GM18505 (cell line): ENCODE data around the gene COPG2.
"Not testable (repeated sequence)": the region's sequence is repeated elsewhere in the genome, so short reads cannot be mapped to it uniquely, and the experiment has no call there.

Experiments used
- ATAC-seq: cut with Tn5 transposase; IDR thresholded peaks from one replicate; pipeline ENCODE4 v1.9.1; 2021; ENCODE audit not compliant: unreplicated experiment
- POLR2A ChIP-seq: IDR thresholded peaks from 4 replicates; pipeline ENCODE4 v1.6.1; 2011; ENCODE audit warnings: borderline replicate concordance; ENCODE audit not compliant: insufficient read depth, insufficient read length; ENCODE audit errors: extremely low read depth

Gene COPG2

DNA sequence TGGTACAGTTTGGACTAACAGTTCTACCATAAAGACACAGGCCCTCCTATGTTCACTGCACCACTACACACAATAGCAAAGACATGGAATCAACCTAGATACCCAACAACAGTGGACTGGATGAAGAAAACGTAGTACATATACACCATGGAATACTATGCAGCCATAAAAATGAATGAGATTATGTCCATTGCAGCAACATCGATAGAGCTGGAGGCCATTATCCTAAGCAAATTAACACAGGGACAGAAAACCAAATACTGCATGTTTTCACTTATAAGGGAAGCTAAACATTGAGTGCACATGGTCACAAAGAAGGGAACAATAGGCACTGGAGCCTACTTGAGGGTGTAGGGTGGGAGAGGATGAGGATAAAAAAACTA lies 101.7 kb downstream of the COPG2 start:
- no peak for ATAC-seq
- no peak for TF ChIP-seq POLR2A

DNA sequence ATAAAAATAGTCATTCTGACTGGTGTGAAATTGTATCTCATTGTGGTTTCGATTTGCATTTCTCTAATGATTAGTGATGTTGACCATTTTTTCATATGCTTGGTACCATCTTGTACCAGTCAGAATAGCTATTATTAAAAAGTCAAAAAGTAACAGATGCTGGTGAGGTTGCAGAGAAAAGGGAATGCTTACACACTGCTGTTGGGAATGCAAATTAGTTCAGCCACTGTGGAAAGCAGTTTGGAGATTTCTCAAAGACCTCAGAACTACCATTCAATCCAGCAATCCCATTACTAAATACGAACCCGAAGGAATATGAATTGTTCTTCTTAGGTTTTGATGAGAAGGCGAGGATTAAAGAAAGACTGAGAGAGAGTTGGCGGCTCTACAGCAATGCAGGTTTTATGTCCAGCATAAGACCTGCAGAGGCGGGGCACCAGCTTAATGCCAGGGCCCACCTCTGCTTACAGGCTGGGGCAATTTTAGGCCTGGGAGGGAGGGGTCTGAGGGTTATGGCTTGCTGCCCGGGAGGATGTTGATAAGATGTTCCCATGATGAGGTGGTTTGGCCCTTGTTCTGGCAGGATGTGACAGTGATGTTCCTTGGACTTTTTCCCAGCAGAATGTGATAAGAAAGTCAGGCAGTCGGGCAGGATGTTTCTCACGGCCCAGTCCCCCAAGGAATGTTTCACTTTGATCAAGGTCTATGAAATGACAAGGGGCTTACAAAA lies 102.2 kb downstream of the COPG2 start:
- ATAC-seq, result no peak
- TF ChIP-seq POLR2A, result no peak

DNA sequence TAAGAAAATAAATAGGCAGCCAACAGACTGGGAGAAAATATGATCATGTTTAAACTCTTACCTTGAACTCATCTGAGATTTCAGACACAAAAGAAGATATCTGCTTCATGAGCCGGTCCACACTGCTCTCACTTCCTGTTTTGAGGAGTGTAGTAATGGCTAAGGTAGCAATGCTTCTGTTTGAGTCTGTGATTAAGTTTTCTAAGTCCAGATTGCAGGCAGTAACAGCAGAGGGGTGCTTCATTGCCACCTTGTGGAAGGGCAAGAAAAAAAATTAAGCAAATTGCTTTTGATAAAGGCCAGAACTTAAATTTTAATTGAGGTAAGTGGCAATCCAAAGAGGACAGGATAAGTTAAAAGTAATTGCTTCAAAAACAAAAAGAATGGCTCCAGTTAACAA lies 107.6 kb downstream of the COPG2 start:
- no peak for TF ChIP-seq POLR2A

DNA sequence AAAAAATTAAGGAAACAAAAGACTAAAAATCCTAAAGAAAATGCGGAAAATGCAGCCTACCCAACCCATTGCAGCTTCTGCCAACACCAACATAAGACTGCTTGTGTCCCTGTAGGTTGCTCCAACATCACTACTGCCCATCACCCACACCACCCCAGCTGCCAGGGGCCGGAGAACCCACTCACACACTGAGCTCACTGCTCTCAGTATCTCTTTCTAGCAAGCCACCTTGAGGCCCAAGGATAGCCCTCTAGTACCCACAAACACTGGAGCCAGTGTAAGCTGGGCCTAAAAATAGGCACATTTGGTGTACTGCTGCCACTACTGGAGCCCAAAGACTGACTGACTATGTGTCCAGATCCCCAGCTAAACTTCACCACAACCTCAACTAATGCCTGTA lies 109.4 kb downstream of the COPG2 start:
- no peak for ATAC-seq
- no peak for TF ChIP-seq POLR2A

More for the DNA sequence above, 107.6 kb downstream of the COPG2 start:
- peak; percentile 90 for ATAC-seq

DNA sequence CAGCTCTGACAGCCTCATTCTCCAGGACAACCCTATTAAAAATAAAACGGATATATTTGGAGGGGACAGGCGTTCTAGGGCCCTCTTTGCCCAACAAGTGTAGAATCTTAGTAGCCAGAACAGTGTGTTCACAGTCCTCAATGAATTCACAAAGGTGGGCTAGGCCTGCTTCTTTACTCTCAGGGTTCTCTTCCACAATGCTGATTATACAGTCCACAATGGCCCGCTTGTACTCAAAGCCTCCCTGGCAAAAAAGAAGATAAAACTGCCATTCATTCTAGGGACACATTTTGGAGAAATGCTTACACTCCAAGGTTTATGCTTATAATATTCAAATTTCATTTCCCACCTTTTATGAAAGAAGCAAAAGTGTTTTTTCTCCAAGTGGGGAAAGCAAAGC lies 114.1 kb downstream of the COPG2 start:
- no peak for ATAC-seq
- TF ChIP-seq POLR2A, result no peak

DNA sequence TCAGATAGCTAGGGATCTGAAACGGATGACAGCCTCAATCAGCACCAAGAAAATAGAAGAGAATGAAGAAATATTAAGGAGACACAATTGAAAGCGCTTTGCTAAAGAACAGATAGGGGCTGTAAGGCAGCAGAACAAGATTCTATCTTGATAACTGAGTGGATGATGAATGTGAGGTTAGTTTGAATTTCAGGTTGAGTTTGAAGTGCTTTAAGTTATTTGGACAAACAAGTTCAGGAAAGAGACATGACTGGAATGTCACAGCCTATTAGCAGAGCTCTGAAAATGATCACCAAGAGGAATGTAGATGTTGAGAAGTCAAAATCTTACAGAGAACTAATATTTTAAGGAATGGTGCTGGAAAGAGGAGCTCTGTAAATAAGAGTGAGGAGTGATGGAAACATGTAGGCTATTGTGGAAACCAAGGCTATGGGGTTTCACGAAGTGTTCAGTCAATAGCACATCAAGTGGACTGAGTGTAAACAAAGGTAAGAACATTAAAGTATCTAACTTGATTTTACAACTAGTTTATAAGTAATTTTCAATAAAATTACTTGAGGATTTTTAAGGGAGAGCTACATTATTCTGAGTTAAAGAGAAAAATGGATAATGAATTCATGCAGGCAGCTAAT lies 115.0 kb downstream of the COPG2 start:
- no peak for ATAC-seq
- no peak for TF ChIP-seq POLR2A

DNA sequence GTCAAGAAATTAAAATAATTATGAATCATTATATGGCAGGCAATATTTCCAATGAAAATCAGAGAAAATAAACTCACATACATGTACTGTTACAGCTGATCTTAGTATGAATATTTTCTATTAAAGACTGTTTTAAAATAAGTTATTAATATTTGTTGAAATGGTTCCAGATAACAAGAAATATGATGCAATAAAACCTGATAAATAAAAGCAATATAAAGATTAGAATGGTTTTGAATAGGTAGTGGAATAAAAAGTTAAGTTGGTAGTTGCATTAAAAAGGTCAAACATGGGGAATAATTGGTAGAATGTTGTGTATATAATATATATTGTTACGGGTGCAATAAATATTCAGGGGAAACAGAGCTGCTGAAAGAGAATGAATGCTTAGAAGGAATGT lies 124.2 kb downstream of the COPG2 start:
- no peak for TF ChIP-seq POLR2A
- ATAC-seq, result no peak

DNA sequence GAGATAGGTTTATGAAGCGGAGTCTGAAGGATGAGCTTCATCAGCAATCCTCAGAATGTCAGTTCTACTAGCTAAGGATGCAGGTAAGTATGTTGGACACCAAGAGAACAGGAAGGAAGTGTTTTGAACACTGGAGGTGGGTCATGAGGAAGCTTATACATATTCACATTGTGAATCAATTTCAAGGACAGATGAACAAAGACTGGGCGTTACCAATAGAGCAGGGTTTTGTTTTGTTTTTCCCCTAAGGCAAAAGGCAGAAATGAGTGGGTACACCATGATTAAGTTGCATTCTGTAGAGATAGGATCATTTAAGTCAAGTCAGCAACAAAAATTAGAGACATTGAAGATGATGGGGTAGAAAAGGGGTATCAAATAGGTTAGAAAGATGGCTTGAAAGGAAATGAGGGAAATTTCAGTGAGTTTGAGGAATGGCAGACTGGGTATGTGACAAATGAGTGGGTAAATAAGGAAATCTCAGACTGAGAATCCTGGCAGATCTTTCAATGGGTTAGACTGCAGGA lies 125.0 kb downstream of the COPG2 start:
- TF ChIP-seq POLR2A, result no peak
- no peak for ATAC-seq

DNA sequence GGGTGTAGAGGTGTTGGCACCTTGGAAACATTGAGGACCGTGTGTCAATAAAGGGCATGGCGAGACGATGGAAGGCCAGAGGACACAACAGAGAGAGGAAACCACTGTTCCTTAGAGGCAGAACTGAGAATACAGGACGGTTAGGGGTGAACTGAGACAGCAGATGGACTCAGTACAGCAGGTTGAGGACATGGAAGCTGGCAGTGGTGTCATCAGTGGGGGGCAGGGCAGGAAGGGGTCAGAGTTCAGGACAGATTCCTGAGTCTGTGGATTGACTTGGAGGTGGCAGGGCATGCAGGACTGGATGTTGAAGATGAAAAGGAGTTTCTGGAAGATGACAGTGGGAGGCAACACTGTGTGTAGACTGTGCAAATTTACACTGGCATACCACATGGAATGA lies 126.3 kb downstream of the COPG2 start:
- ATAC-seq, result not testable (repeated sequence)

DNA sequence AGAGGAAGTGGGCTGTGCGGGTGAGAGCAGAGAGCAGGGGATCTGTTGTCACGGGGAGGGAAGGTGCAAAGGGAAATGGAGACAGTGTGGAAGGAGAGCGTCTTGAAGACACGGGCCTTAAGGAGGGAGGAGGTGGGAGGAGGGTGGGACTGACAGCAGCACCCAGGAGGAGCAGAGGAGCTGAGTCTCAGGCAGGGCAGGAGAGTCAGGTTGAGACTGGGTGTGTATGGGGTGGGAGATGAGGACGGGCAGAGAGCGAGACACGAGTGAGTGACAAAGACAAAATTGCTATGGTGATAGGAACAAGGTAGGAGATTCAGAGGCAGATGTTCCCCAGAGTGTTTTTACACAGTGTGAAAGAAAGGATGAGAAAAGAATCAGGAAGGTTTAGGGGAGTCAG lies 127.3 kb downstream of the COPG2 start:
- ATAC-seq, result not testable (repeated sequence)

DNA sequence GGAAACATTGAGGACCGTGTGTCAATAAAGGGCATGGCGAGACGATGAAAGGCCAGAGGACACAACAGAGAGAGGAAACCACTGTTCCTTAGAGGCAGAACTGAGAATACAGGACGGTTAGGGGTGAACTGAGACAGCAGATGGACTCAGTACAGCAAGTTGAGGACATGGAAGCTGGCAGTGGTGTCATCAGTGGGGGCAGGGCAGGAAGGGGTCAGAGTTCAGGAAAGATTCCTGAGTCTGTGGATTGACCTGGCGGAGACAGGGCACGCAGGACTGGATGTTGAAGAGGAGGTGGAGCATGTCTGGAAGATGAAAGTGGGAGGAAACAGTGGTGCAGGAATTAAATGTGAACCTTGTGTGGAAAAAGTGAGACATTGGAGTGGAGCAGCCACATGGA lies 130.7 kb downstream of the COPG2 start:
- not testable (repeated sequence) for ATAC-seq

DNA sequence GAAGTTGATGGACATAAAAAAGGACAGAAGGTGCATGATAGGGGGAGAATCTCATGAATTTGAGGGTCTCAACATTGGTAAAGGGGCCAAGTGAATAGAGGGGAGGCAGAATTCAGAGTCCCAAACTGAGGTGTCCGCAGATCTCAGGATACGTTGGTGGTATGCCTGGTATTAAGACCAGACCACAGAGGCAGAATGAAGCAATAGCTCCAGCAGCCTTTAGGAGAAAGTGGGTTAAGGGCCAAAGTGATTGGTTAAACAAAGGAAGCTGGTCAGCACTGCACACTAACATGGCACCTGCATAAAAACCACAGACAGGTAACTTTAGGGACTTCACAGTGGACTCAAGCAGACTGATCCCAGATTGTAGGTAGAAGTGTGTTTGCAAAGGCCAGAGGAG lies 139.1 kb downstream of the COPG2 start:
- no peak for TF ChIP-seq POLR2A
- no peak for ATAC-seq

DNA sequence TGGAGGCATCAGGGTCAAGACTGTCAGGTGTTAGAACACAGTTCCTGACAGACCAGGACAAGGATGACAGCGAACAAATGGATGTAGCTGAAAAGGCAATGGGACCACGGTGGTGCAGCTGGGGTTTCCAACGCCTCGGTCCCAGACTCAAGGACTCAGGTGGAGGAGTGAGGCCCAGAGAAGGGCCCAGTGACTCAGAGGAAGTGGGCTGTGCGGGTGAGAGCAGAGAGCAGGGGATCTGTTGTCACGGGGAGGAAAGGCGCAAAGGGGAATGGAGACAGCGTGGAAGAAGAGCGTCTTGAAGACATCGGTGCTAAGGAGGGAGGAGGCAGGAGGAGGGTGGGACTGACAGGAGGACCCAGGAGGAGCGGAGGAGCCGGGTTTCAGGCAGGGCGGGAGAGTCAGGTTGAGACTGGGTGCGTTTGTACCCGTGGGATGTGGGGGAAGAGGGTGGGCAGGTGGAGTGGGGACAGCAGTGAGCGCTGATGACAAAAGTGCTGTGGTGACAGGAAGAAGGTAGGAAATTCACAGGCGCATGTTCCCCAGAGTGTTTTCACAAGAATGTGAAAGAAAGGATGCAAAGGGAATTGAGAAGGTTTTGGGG lies 140.7 kb downstream of the COPG2 start:
- ATAC-seq, result not testable (repeated sequence)

DNA sequence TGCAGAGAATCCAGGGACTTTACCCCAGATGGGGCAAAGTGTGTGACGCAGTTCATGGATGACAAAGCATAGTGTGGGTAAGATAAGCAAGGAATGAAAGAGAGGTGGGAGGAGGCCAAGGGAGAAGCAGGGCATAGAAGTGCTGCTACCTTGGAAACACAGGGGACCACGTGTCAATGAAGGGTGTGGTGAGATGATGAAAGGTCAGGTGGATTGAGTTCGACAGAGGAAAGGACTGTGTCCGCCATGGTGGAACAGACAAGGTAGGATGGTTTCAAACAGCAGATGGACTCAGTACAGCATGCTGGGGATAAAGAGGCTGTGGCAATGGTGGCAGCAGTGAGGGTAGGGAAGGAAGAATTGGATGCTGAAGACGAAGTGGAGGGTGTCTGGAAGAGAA lies 143.9 kb downstream of the COPG2 start:
- TF ChIP-seq POLR2A, result no peak

DNA sequence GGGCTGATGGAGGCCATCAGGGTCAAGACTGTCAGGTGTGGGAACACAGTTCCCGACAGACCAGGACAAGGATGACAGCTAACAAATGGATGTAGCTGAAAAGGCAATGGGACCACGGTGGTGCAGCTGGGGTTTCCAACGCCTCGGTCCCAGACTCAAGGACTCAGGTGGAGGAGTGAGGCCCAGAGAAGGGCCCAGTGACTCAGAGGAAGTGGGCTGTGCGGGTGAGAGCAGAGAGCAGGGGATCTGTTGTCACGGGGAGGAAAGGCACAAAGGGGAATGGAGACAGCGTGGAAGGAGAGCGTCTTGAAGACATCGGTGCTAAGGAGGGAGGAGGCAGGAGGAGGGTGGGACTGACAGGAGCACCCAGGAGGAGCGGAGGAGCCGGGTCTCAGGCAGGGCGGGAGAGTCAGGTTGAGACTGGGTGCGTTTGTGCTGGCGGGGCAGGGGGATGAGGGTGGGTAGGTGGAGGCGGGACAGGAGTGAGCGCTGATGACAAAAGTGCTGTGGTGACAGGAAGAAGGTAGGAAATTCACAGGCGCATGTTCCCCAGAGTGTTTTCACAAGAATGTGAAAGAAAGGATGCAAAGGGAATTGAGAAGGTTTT lies 144.9 kb downstream of the COPG2 start:
- ATAC-seq, result not testable (repeated sequence)

More for the DNA sequence above, 143.9 kb downstream of the COPG2 start:
- ATAC-seq, result no peak
